Adipocyte (in vitro differentiated cells): ENCODE measurements around the gene RARG.
A peak's percentile ranks its signal among the peaks of the same experiment; 100 is the strongest.

Source experiments
- DNase-seq: peaks from one replicate; pipeline ENCODE4 v3.0.0-alpha.2; 2015; ENCODE audit warnings: low read depth
- H3K27me3 ChIP-seq: replicated peaks from 2 replicates; pipeline ENCODE4 v1.7.0; 2013; ENCODE audit warnings: mild to moderate bottlenecking, low read length, moderate library complexity; ENCODE audit not compliant: control insufficient read depth, insufficient read depth
- H3K36me3 ChIP-seq: 2 replicates; pipeline ENCODE4 v1.7.0; 2013; ENCODE audit warnings: low read length, mild to moderate bottlenecking, moderate library complexity; ENCODE audit not compliant: control insufficient read depth, insufficient read depth, severe bottlenecking
- H3K4me1 ChIP-seq: 2 replicates; pipeline ENCODE4 v1.7.0; 2013; ENCODE audit warnings: mild to moderate bottlenecking, low read length, moderate library complexity; ENCODE audit not compliant: control insufficient read depth, insufficient read depth
- H3K4me3 ChIP-seq: 2 replicates; pipeline ENCODE4 v1.7.0; 2013; ENCODE audit warnings: mild to moderate bottlenecking, low read length, moderate library complexity
- H3K9ac ChIP-seq: 2 replicates; pipeline ENCODE4 v1.7.0; 2013; ENCODE audit warnings: mild to moderate bottlenecking, low read length, moderate library complexity
- H3K9me3 ChIP-seq: 2 replicates; pipeline ENCODE4 v1.7.0; 2013; ENCODE audit warnings: mild to moderate bottlenecking, low read length, moderate library complexity; ENCODE audit not compliant: control insufficient read depth

Gene RARG

GRCh38 chr12:53192531-53193021, 39.4 kb downstream of the RARG start:
- H3K9me3 ChIP-seq: no peaks in the 10 kb centered on the region
- H3K4me1 ChIP-seq: peaks cover 12% of the 10 kb centered on the region
- no peak for DNase-seq
- H3K4me3 ChIP-seq: no peak overlapping the region
- H3K9ac ChIP-seq: no peak overlapping the region
- H3K27me3 ChIP-seq: no peaks in the 10 kb centered on the region
- H3K36me3 ChIP-seq: peaks cover 14% of the 10 kb centered on the region

GRCh38 chr12:53191885-53192530, 40.0 kb downstream of the RARG start:
- Histone ChIP-seq H3K27me3 (no peaks in the 10 kb centered on the region), H3K4me3 (no peak overlapping the region), H3K36me3 (peaks cover 20% of the 10 kb centered on the region), H3K9me3 (no peaks in the 10 kb centered on the region), H3K9ac (no peak overlapping the region), H3K4me1 (peaks cover 9% of the 10 kb centered on the region)
- DNase-seq: no peak

GRCh38 chr12:53191096-53191884, 40.7 kb downstream of the RARG start:
- DNase-seq: no peak
- Histone ChIP-seq H3K4me1 (peaks cover 9% of the 10 kb centered on the region), H3K9ac (no peak overlapping the region), H3K36me3 (peaks cover 27% of the 10 kb centered on the region), H3K9me3 (no peaks in the 10 kb centered on the region), H3K4me3 (no peak overlapping the region), H3K27me3 (no peaks in the 10 kb centered on the region)

GRCh38 chr12:53190108-53190729, 41.8 kb downstream of the RARG start:
- DNase-seq: peak; percentile 74

GRCh38 chr12:53187145-53187899, 44.7 kb downstream of the RARG start:
- Histone ChIP-seq H3K9me3 (no peaks in the 10 kb centered on the region), H3K4me3 (no peak overlapping the region), H3K36me3 (peaks cover 52% of the 10 kb centered on the region), H3K4me1 (peaks cover 23% of the 10 kb centered on the region), H3K27me3 (no peaks in the 10 kb centered on the region), H3K9ac (no peak overlapping the region)
- DNase-seq: no peak

More at GRCh38 chr12:53190108-53190729, 41.8 kb downstream of the RARG start:
- Histone ChIP-seq H3K9ac (no peak overlapping the region), H3K4me3 (no peak overlapping the region), H3K4me1 (peaks cover 9% of the 10 kb centered on the region), H3K27me3 (no peaks in the 10 kb centered on the region), H3K9me3 (no peaks in the 10 kb centered on the region), H3K36me3 (peaks cover 38% of the 10 kb centered on the region)

GRCh38 chr12:53186745-53187144, 45.3 kb downstream of the RARG start:
- Histone ChIP-seq H3K4me1 (peaks cover 28% of the 10 kb centered on the region), H3K27me3 (no peaks in the 10 kb centered on the region), H3K9me3 (no peaks in the 10 kb centered on the region), H3K9ac (no peak overlapping the region), H3K36me3 (peaks cover 58% of the 10 kb centered on the region), H3K4me3 (no peak overlapping the region)
- no peak for DNase-seq

GRCh38 chr12:53185582-53186153, 46.3 kb downstream of the RARG start:
- peaks cover 31% of the 10 kb centered on the region for H3K4me1 ChIP-seq
- H3K36me3 ChIP-seq: peaks cover 58% of the 10 kb centered on the region
- no peak for DNase-seq
- H3K27me3 ChIP-seq: no peaks in the 10 kb centered on the region
- H3K4me3 ChIP-seq: no peak overlapping the region
- no peaks in the 10 kb centered on the region for H3K9me3 ChIP-seq
- H3K9ac ChIP-seq: no peak overlapping the region

- peaks cover 32% of the 10 kb centered on the region for H3K4me1 ChIP-seq
- H3K4me3 ChIP-seq: peak overlapping the region; percentile 88
- DNase-seq: no peak
- no peaks in the 10 kb centered on the region for H3K27me3 ChIP-seq
- H3K9me3 ChIP-seq: no peaks in the 10 kb centered on the region
- H3K36me3 ChIP-seq: peaks cover 58% of the 10 kb centered on the region
- no peak overlapping the region for H3K9ac ChIP-seq
These were observed 47.2 kb downstream of the RARG start for GRCh38 chr12:53184828-53185227.

- DNase-seq: peak; percentile 14
- Histone ChIP-seq H3K9me3 (no peaks in the 10 kb centered on the region), H3K9ac (peak overlapping the region; percentile 96), H3K4me1 (peaks cover 44% of the 10 kb centered on the region), H3K36me3 (peaks cover 47% of the 10 kb centered on the region), H3K4me3 (peak overlapping the region; percentile 88), H3K27me3 (no peaks in the 10 kb centered on the region)
These were observed 49.1 kb downstream of the RARG start for GRCh38 chr12:53182903-53183302.

- Histone ChIP-seq H3K4me1 (peaks cover 42% of the 10 kb centered on the region), H3K9me3 (no peaks in the 10 kb centered on the region), H3K9ac (peak overlapping the region; percentile 96), H3K27me3 (no peaks in the 10 kb centered on the region), H3K36me3 (peaks cover 43% of the 10 kb centered on the region), H3K4me3 (peak overlapping the region; percentile 88)
- DNase-seq: peak; percentile 9
These were observed 50.1 kb downstream of the RARG start for GRCh38 chr12:53181935-53182334.
